GM12878 (cell line): Measurements from ENCODE around the gene ARCN1. TPM values are rescaled to one million over a fixed set of nuclear protein-coding genes. Genes with fewer than 3 reads are reported as not detected.

Experiments
- ATAC-seq: fragments of 200-7000 bp; cut with Tn5 transposase; 3 replicates; pipeline ENCODE4 v1.9.1; 2020; ENCODE audit warnings: mild to moderate bottlenecking, moderate library complexity
- BruUV-seq: library from RNA; stranded (reverse); fragments of 400-500 nt; replicated peaks from 2 replicates; lab custom pipeline; 2021; lab: Mats Ljungman, UMichigan
- CTCF ChIA-PET: fragments of 300-600 bp; sonication (Branson Sonifier 250); formaldehyde crosslinking; extraction: SDS; loops from one replicate; lab custom pipeline; 2021; ENCODE audit warnings: inconsistent platforms; lab: Yijun Ruan, JAX
- POLR2A ChIA-PET: fragments of 350-600 bp; formaldehyde crosslinking; extraction: SDS; loops from one replicate; lab custom pipeline; 2021; ENCODE audit warnings: inconsistent platforms; lab: Charles Lee
- RAD21 ChIA-PET: fragments of 300-600 bp; sonication (Branson Sonifier 250); formaldehyde crosslinking; loops from one replicate; lab custom pipeline; 2023; ENCODE audit warnings: antibody characterized with exemption; ENCODE audit not compliant: unreplicated experiment; lab: Charles Lee
- SMC1A ChIA-PET: fragments of 300-600 bp; sonication (Branson Sonifier 250); formaldehyde crosslinking; loops from one replicate; lab custom pipeline; 2023; ENCODE audit not compliant: unreplicated experiment, uncharacterized antibody; lab: Charles Lee
- DNase-seq: peaks from one replicate; pipeline ENCODE4 v3.0.0-alpha.2; 2011; ENCODE audit warnings: low read depth, low spot score
- FAIRE-seq: peaks from 3 replicates; lab custom pipeline; 2011; peaks lifted over from hg19 to GRCh38; lab: Jason Lieb, UNC
- H2AFZ ChIP-seq: 2 replicates; pipeline ENCODE4 v1.6.0; 2011; ENCODE audit warnings: low read depth, low read length, control low read depth; ENCODE audit not compliant: control insufficient read depth
- H3K27ac ChIP-seq: 2 replicates; pipeline ENCODE4 v1.5.1; 2011; ENCODE audit warnings: control low read depth; ENCODE audit not compliant: control insufficient read depth, insufficient read depth
- H3K27me3 ChIP-seq, 2 experiments: replicated peaks in 1 of 2; 2 replicates each; pipeline versions ENCODE4 v1.6.0 to v1.6.1; 2011; ENCODE audit warnings: low read length in 1 of 2; ENCODE audit not compliant: control insufficient read depth in 2 of 2, insufficient read depth in 2 of 2
- H3K36me3 ChIP-seq, 2 experiments: 2 replicates each; pipeline ENCODE4 v1.5.1; 2011; ENCODE audit warnings: low read length in 1 of 2; ENCODE audit not compliant: control insufficient read depth in 2 of 2, insufficient read depth in 2 of 2
- H3K4me1 ChIP-seq: 2 replicates; pipeline ENCODE4 v1.6.1; 2011; ENCODE audit warnings: mild to moderate bottlenecking, low read length, moderate library complexity, mixed read lengths; ENCODE audit not compliant: control insufficient read depth, insufficient read depth
- H3K4me2 ChIP-seq: 2 replicates; pipeline ENCODE4 v1.6.0; 2011; ENCODE audit warnings: control low read depth; ENCODE audit not compliant: control insufficient read depth, insufficient read depth
- H3K4me3 ChIP-seq: fragments of 200-600 bp; sonication (generic); 2 replicates; pipeline ENCODE4 v1.5.1; 2016
- H3K79me2 ChIP-seq: 2 replicates; pipeline ENCODE4 v1.6.0; 2011; ENCODE audit warnings: low read length; ENCODE audit not compliant: control insufficient read depth, insufficient read depth
- H3K9ac ChIP-seq: 2 replicates; pipeline ENCODE4 v1.8.0; 2011; ENCODE audit warnings: low read length, control low read depth, mixed read lengths; ENCODE audit not compliant: control insufficient read depth, insufficient read depth
- H3K9me3 ChIP-seq: replicated peaks from 3 replicates; pipeline ENCODE4 v1.5.1; 2011; ENCODE audit warnings: mild to moderate bottlenecking, low read length; ENCODE audit not compliant: control insufficient read depth, insufficient read depth
- H4K20me1 ChIP-seq: 2 replicates; pipeline ENCODE4 v1.6.0; 2011; ENCODE audit not compliant: control insufficient read depth, insufficient read depth
- ATF2 ChIP-seq: IDR thresholded peaks from 2 replicates; pipeline ENCODE4 v1.6.1; 2012; ENCODE audit warnings: low read length, inconsistent platforms
- CREB1 ChIP-seq: IDR thresholded peaks from 2 replicates; pipeline ENCODE4 v1.6.1; 2012; ENCODE audit warnings: low read depth, mild to moderate bottlenecking, inconsistent platforms
- ELK1 ChIP-seq: IDR thresholded peaks from 2 replicates; pipeline ENCODE4 v1.6.1; 2012; ENCODE audit warnings: low read depth, low read length, improper control_type of control experiment
- GABPA ChIP-seq: IDR thresholded peaks from 2 replicates; pipeline ENCODE4 v1.6.1; 2014; ENCODE audit warnings: antibody characterized with exemption, low read depth, mild to moderate bottlenecking, inconsistent platforms
- HCFC1 ChIP-seq: fragments of 150-350 bp; IDR thresholded peaks from 2 replicates; pipeline ENCODE4 v1.6.1; 2014; ENCODE audit warnings: low read length
- HDAC6 ChIP-seq: fragments of 200-600 bp; sonication (generic); IDR thresholded peaks from one replicate; pipeline ENCODE4 v1.8.0; 2017; ENCODE audit warnings: antibody characterized with exemption; ENCODE audit not compliant: unreplicated experiment
- RFX5 ChIP-seq: IDR thresholded peaks from 2 replicates; pipeline ENCODE4 v1.6.1; 2011; ENCODE audit warnings: low read depth, low read length, improper control_type of control experiment
- ZSCAN29 ChIP-seq: fragments of 450-650 bp; IDR thresholded peaks from 2 replicates; pipeline ENCODE4 v1.6.1; 2017; ENCODE audit warnings: mild to moderate bottlenecking, moderate library complexity
- WGBS: methylation state at CpG from one replicate; pipeline ENCODE4 v1.1.6; 2016; ENCODE audit warnings: low lambda C conversion rate; ENCODE audit not compliant: insufficient replicate concordance, insufficient coverage; ENCODE audit errors: missing lambda C conversion rate; 5-methylcytosine and 5-hydroxymethylcytosine counted together
- in situ Hi-C: fragments of 300-500 bp; cut with MboI; formaldehyde crosslinking; loops from 9 replicates; pipeline ENCODE4 v1.14.3; 2018; ENCODE audit warnings: mixed read lengths
- intact Hi-C: fragments of 100-400 bp; cut with micrococcal nuclease; formaldehyde crosslinking; loops from one replicate; pipeline ENCODE4 v1.14.2; 2022; ENCODE audit not compliant: unreplicated experiment
- polyA plus RNA-seq, 11 experiments: library from polyadenylated mRNA; depleted of rRNA in 4 of 11; unstranded in 6 of 11; stranded (reverse) in 5 of 11; fragments of >200 nt; fragmentation: Nextera tagmentation in 4 of 11; fragmentation: Illumina TruSeq in 1 of 11; extraction: Ambion mirVana in 4 of 11; extraction: Trizol in 1 of 11; gene quantifications; 1 replicate in 1 of 11; 2 replicates in 10 of 11; pipeline versions ENCODE4 v1.2.1 to v1.2.3, GENCODE V29; 2011 to 2016; ENCODE audit warnings: inconsistent platforms in 2 of 11, missing spikeins in 2 of 11, low read depth in 1 of 11
- total RNA-seq, 4 experiments: library from RNA; depleted of rRNA in 3 of 4; stranded (reverse); fragments of >200 nt in 3 of 4; fragmentation: Illumina TruSeq in 1 of 4; extraction: Trizol in 1 of 4; gene quantifications; 2 replicates each; pipeline versions ENCODE4 v1.2.1 to v1.2.3, GENCODE V29; 2013 to 2021

ARCN1 gene
- total and polyA plus RNA-seq, 10 of the 15 experiments (the other 5 are each of a cell fraction or from before 2014, with no cell fraction given), result 33.3 to 172 (median 106) TPM

- ChIA-PET SMC1A (no interaction called here), CTCF (no interaction called here), RAD21 (no interaction called here), POLR2A (no interaction called here)
- Histone ChIP-seq H3K4me2 (no peak overlapping the region), H3K36me3 (no peaks in the 10 kb centered on the region), H3K9me3 (no peaks in the 10 kb centered on the region), H3K4me1 (no peaks in the 10 kb centered on the region), H3K4me3 (no peak overlapping the region), H3K79me2 (no peaks in the 10 kb centered on the region), H3K27me3 (peaks cover 0 to 4% of the 10 kb centered on the region in 2 experiments; a peak in 2 of 4 replicates), H4K20me1 (no peaks in the 10 kb centered on the region), H3K9ac (no peak overlapping the region), H2AFZ (no peak overlapping the region), H3K27ac (no peak overlapping the region)
- BruUV-seq, result no TSS peak
- no peak for TF ChIP-seq HDAC6
- TF ChIP-seq CREB1, result no peak
- no peak for TF ChIP-seq ATF2
- TF ChIP-seq ELK1, result no peak
- TF ChIP-seq GABPA, result no peak
- TF ChIP-seq ZSCAN29, result no peak
- TF ChIP-seq RFX5, result no peak
- no peak for TF ChIP-seq HCFC1
- intact Hi-C loops (no loop called here), in situ Hi-C loops (no loop called here)
- ATAC-seq, result no peak
- FAIRE-seq, result no peak
- DNase-seq, result no peak
- 40% methylated on average over 23 of the region's 24 CpGs for WGBS
These were observed 73.0 kb downstream of the ARCN1 start for GRCh38 chr11:118645066-118645715.
